ENCODE results near the gene SON. TPM values are rescaled to one million over a fixed set of nuclear protein-coding genes. Genes with fewer than 3 reads are reported as not detected.

The SON gene
- total and polyA plus RNA-seq, 10 donors = 89.0 to 427 (median 353) TPM

- H3K27me3 ChIP-seq (replicated peaks in 1 of 7) = no peaks in the 10 kb centered on the region
- peaks cover 10 to 100% (median 90%) of the 10 kb centered on the region in 6 donors for H3K36me3 ChIP-seq
- H3K9me3 ChIP-seq = no peaks in the 10 kb centered on the region
- H3K4me1 ChIP-seq = peaks cover 5 to 63% (median 26%) of the 10 kb centered on the region in 6 donors
- 93 to 98% (median 96%) methylated on average over 26 to 32 of the region's 32 CpGs for WGBS, 5 donors
- DNase-seq = no peak
- no peak overlapping the region for H3K4me3 ChIP-seq
- no peak for TF ChIP-seq POLR2A (IDR thresholded peaks at IDR 0.05)
- TF ChIP-seq CTCF (IDR thresholded peaks at IDR 0.05 in 8 of 11, conservative IDR thresholded peaks at IDR 0.05 in 3 of 11) = no peak
- peak in 1 of 3 donors; percentile 27 for TF ChIP-seq POLR2AphosphoS5 (IDR thresholded peaks at IDR 0.05)
- intact Hi-C loops (cut with DNase I; ENCODE audit: low total_unique reads) = no loop called here
- H3K27ac ChIP-seq = no peak overlapping the region
These were observed 12.1 kb downstream of the SON start for GRCh38 chr21:33554982-33555344.

GRCh38 chr21:33557447-33557846, 14.6 kb downstream of the SON start:
- H3K36me3 ChIP-seq = peaks cover 10 to 100% (median 88%) of the 10 kb centered on the region in 6 donors
- no peak overlapping the region for H3K4me3 ChIP-seq
- no peak overlapping the region for H3K27ac ChIP-seq
- no peak for DNase-seq
- H3K9me3 ChIP-seq = no peaks in the 10 kb centered on the region
- intact Hi-C loops (cut with DNase I; ENCODE audit: low total_unique reads) = no loop called here
- WGBS, 5 donors = 93 to 97% (median 97%) methylated on average over 19 of the region's 19 CpGs
- TF ChIP-seq POLR2A (IDR thresholded peaks at IDR 0.05) = no peak
- no peak for TF ChIP-seq CTCF (IDR thresholded peaks at IDR 0.05 in 8 of 11, conservative IDR thresholded peaks at IDR 0.05 in 3 of 11)
- TF ChIP-seq POLR2AphosphoS5 (IDR thresholded peaks at IDR 0.05) = no peak
- no peaks in the 10 kb centered on the region for H3K27me3 ChIP-seq (replicated peaks in 1 of 7)
- peaks cover 9 to 77% (median 31%) of the 10 kb centered on the region in 6 donors for H3K4me1 ChIP-seq

- no peaks in the 10 kb centered on the region for H3K27me3 ChIP-seq (replicated peaks in 1 of 7)
- WGBS, 5 donors = 83 to 91% (median 88%) methylated on average over 4 of the region's 4 CpGs
- no peak for DNase-seq
- no peaks in the 10 kb centered on the region for H3K9me3 ChIP-seq
- H3K36me3 ChIP-seq = peaks cover 5 to 100% (median 85%) of the 10 kb centered on the region in 6 donors
- intact Hi-C loops (cut with DNase I; ENCODE audit: low total_unique reads) = no loop called here
- no peak overlapping the region for H3K4me3 ChIP-seq
- H3K4me1 ChIP-seq = peaks cover 9 to 79% (median 37%) of the 10 kb centered on the region in 6 donors
- H3K27ac ChIP-seq = no peak overlapping the region
- TF ChIP-seq CTCF (IDR thresholded peaks at IDR 0.05 in 8 of 11, conservative IDR thresholded peaks at IDR 0.05 in 3 of 11) (no peak), POLR2AphosphoS5 (IDR thresholded peaks at IDR 0.05) (no peak), POLR2A (IDR thresholded peaks at IDR 0.05) (no peak)
These were observed 16.1 kb downstream of the SON start for GRCh38 chr21:33558777-33559421.

GRCh38 chr21:33559813-33560212, 17.0 kb downstream of the SON start:
- DNase-seq = no peak
- Histone ChIP-seq H3K36me3 (peaks cover 5 to 100% (median 83%) of the 10 kb centered on the region in 6 donors), H3K27ac (no peak overlapping the region), H3K4me3 (no peak overlapping the region), H3K4me1 (peaks cover 9 to 71% (median 34%) of the 10 kb centered on the region in 6 donors), H3K9me3 (no peaks in the 10 kb centered on the region), H3K27me3 (replicated peaks in 1 of 7) (no peaks in the 10 kb centered on the region)
- intact Hi-C loops (cut with DNase I; ENCODE audit: low total_unique reads) = no loop called here
- WGBS, 5 donors = 93 to 96% (median 94%) methylated on average over 10 of the region's 10 CpGs
- TF ChIP-seq POLR2A (IDR thresholded peaks at IDR 0.05) = no peak
- TF ChIP-seq POLR2AphosphoS5 (IDR thresholded peaks at IDR 0.05) = peak in 1 of 3 donors; percentile 28
